ENCODE data around the gene UNC50.

DNA sequence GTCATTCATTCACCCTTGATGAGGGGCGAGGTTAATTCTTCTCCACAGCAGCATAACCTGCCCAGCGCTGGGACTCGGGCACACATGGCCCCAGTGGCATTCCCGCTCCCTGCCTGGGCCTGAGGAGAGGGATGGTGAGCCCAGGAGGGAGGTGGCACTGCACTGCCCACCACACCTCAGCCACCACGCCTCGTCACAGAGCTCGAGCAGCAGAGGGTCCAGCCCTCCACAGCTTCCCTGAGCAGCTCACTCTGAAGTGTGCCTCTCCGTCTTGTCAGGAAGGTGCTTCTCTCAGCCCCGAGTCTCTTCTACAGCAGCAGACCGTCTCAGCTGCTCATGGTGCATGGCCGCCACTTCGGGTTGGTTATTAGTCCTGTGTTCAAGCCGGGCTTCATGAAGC is 35.0 kb upstream of the UNC50 start:
- TF ChIP-seq CTCF (IDR thresholded peaks at IDR 0.05): no peak
- no peak for TF ChIP-seq POLR2A (IDR thresholded peaks at IDR 0.05)
